HCT116 (cell line): ENCODE measurements around the gene POLR1D. TPM values are rescaled to one million over a fixed set of nuclear protein-coding genes. Genes with fewer than 3 reads are reported as not detected.

Source experiments
- ATAC-seq: fragments of 200-7000 bp; cut with Tn5 transposase; 2 replicates; pipeline ENCODE4 v1.9.1; 2020; ENCODE audit warnings: mild to moderate bottlenecking, moderate library complexity
- BruUV-seq: library from RNA; stranded (reverse); fragments of 400-500 nt; replicated peaks from 2 replicates; lab custom pipeline; 2021; lab: Mats Ljungman, UMichigan
- CTCF ChIA-PET: fragments of 300-600 bp; sonication (Branson Sonifier 250); formaldehyde crosslinking; loops from one replicate; lab custom pipeline; 2021; ENCODE audit warnings: antibody characterized with exemption; lab: Charles Lee
- POLR2A ChIA-PET: fragments of 300-600, 350-600 bp; sonication (Branson Sonifier 250); formaldehyde crosslinking; loops from one replicate; lab custom pipeline; 2021; ENCODE audit warnings: antibody characterized with exemption; lab: Charles Lee
- RAD21 ChIA-PET, 2 experiments: fragments of 300-600 bp; sonication (Branson Sonifier 250); formaldehyde crosslinking; loops; one replicate each; lab custom pipeline; 2023; ENCODE audit warnings: low total read pairs in 2 of 2; ENCODE audit not compliant: uncharacterized antibody in 2 of 2, unreplicated experiment in 2 of 2, low non-redundant PET in 1 of 2; lab: Charles Lee
- DNase-seq: peaks from one replicate; pipeline ENCODE4 v3.0.0-alpha.2; 2010; ENCODE audit warnings: low read depth, low spot score
- H2AFZ ChIP-seq: fragments of 200-600 bp; shearing (Covaris generic), sonication (generic); 2 replicates; pipeline ENCODE4 v1.6.1; 2017; ENCODE audit warnings: low read depth, mixed run types, mixed read lengths, antibody characterized with exemption, low read length; ENCODE audit not compliant: poor library complexity, severe bottlenecking
- H3K27ac ChIP-seq: 2 replicates; pipeline ENCODE4 v1.5.1; 2012; ENCODE audit warnings: low read depth, low read length
- H3K27me3 ChIP-seq: fragments of 200-600 bp; sonication (generic); 2 replicates; pipeline ENCODE4 v1.6.1; 2016; ENCODE audit warnings: mixed run types, low read length, mixed read lengths; ENCODE audit not compliant: insufficient read depth
- H3K36me3 ChIP-seq, 2 experiments: fragments of 200-500 bp in 1 of 2; fragments of 200-600 bp in 1 of 2; sonication (Bioruptor generic) in 1 of 2; sonication (generic) in 1 of 2; 2 replicates each; pipeline versions ENCODE4 v1.5.1 to v1.6.1; 2014 to 2016; ENCODE audit warnings: low read length in 2 of 2, inconsistent platforms in 1 of 2, mixed read lengths in 1 of 2, mixed run types in 1 of 2; ENCODE audit not compliant: insufficient read depth in 2 of 2, control insufficient read depth in 1 of 2
- H3K4me1 ChIP-seq, 2 experiments: fragments of 200-600 bp in 1 of 2; sonication (generic) in 1 of 2; 2 replicates each; pipeline versions ENCODE4 v1.5.1 to v1.6.1; 2012 to 2017; ENCODE audit warnings: low read length in 2 of 2, inconsistent platforms in 1 of 2, mild to moderate bottlenecking in 1 of 2, mixed read lengths in 1 of 2, mixed run types in 1 of 2, moderate library complexity in 1 of 2; ENCODE audit not compliant: insufficient read depth in 2 of 2, control insufficient read depth in 1 of 2
- H3K4me2 ChIP-seq: fragments of 200-600 bp; sonication (generic); 2 replicates; pipeline ENCODE4 v1.6.1; 2017; ENCODE audit warnings: mixed run types, low read length, mixed read lengths
- H3K4me3 ChIP-seq, 2 experiments: fragments of 200-600 bp in 1 of 2; sonication (generic) in 1 of 2; replicated peaks in 1 of 2; 2 replicates each; pipeline ENCODE4 v1.5.1; 2011 to 2016; ENCODE audit warnings: low read length in 2 of 2, control low read depth in 1 of 2, low read depth in 1 of 2, mild to moderate bottlenecking in 1 of 2, mixed read lengths in 1 of 2, mixed run types in 1 of 2
- H3K79me2 ChIP-seq: fragments of 200-600 bp; sonication (generic); 2 replicates; pipeline ENCODE4 v1.6.1; 2017; ENCODE audit warnings: mild to moderate bottlenecking, mixed run types, low read length, moderate library complexity, mixed read lengths; ENCODE audit not compliant: insufficient read depth
- H3K9ac ChIP-seq: fragments of 200-600 bp; sonication (generic); 2 replicates; pipeline ENCODE4 v1.6.1; 2016; ENCODE audit warnings: low read length, mixed read lengths
- H3K9me2 ChIP-seq: fragments of 200-600 bp; sonication (generic), shearing (Covaris generic); 2 replicates; pipeline ENCODE4 v1.6.1; 2017; ENCODE audit warnings: mixed run types, mild to moderate bottlenecking, moderate library complexity; ENCODE audit not compliant: insufficient read depth
- H3K9me3 ChIP-seq, 2 experiments: fragments of 200-500 bp in 1 of 2; fragments of 200-600 bp in 1 of 2; sonication (Bioruptor generic) in 1 of 2; sonication (generic) in 1 of 2; 2 replicates each; pipeline ENCODE4 v1.6.1; 2014 to 2017; ENCODE audit warnings: low read length in 2 of 2, mixed read lengths in 2 of 2, inconsistent platforms in 1 of 2, low read depth in 1 of 2, mild to moderate bottlenecking in 1 of 2, mixed run types in 1 of 2, moderate library complexity in 1 of 2; ENCODE audit not compliant: control insufficient read depth in 1 of 2, insufficient read depth in 1 of 2
- H4K20me1 ChIP-seq: fragments of 200-600 bp; sonication (generic), shearing (Covaris generic); 2 replicates; pipeline ENCODE4 v1.6.1; 2017; ENCODE audit warnings: mixed run types, mild to moderate bottlenecking, moderate library complexity; ENCODE audit not compliant: insufficient read depth
- CTCF ChIP-seq, 3 experiments: fragments of 200-600 bp in 1 of 3; sonication (generic) in 1 of 3; IDR thresholded peaks in 2 of 3; conservative IDR thresholded peaks in 1 of 3; 2 replicates each; pipeline ENCODE4 v1.5.1; 2012 to 2017; ENCODE audit warnings: low read depth in 2 of 3, low read length in 2 of 3, antibody characterized with exemption in 1 of 3, borderline replicate concordance in 1 of 3, control low read depth in 1 of 3, mild to moderate bottlenecking in 1 of 3, mixed read lengths in 1 of 3, mixed run types in 1 of 3, moderate library complexity in 1 of 3; ENCODE audit not compliant: insufficient read depth in 1 of 3
- EGR1 ChIP-seq: IDR thresholded peaks from 2 replicates; pipeline ENCODE4 v1.6.1; 2012; ENCODE audit warnings: low read depth
- EZH2 ChIP-seq: fragments of 200-600 bp; sonication (generic); IDR thresholded peaks from 2 replicates; pipeline ENCODE4 v1.6.1; 2017; ENCODE audit warnings: antibody characterized with exemption, mixed run types
- FOSL1 ChIP-seq: IDR thresholded peaks from 2 replicates; pipeline ENCODE4 v1.6.1; 2012; ENCODE audit warnings: low read depth
- JUND ChIP-seq: IDR thresholded peaks from 2 replicates; pipeline ENCODE4 v1.6.1; 2012
- MAX ChIP-seq: IDR thresholded peaks from 2 replicates; pipeline ENCODE4 v1.6.1; 2012
- RAD21 ChIP-seq: IDR thresholded peaks from 2 replicates; pipeline ENCODE4 v1.6.1; 2012; ENCODE audit warnings: low read depth, mild to moderate bottlenecking
- SP1 ChIP-seq: IDR thresholded peaks from 2 replicates; pipeline ENCODE4 v1.6.1; 2012; ENCODE audit warnings: low read depth
- YY1 ChIP-seq: IDR thresholded peaks from 2 replicates; pipeline ENCODE4 v1.6.1; 2011; ENCODE audit warnings: low read length, low read depth, moderate library complexity, mild to moderate bottlenecking; ENCODE audit not compliant: insufficient replicate concordance; ENCODE audit errors: extremely low read depth
- intact Hi-C: fragments of 100-400 bp; cut with micrococcal nuclease; formaldehyde crosslinking; loops from 2 replicates; pipeline ENCODE4 v1.10.0; 2022
- total RNA-seq: library from RNA; stranded (reverse); gene quantifications from one replicate; pipeline ENCODE4 v1.2.1, GENCODE V29; 2021; ENCODE audit not compliant: unreplicated experiment

Gene POLR1D
- total RNA-seq, 1 experiment from 2014 or later: 184 TPM

- Histone ChIP-seq H3K79me2 (peaks cover 91% of the 10 kb centered on the region), H3K4me2 (no peak overlapping the region), H3K27me3 (no peaks in the 10 kb centered on the region), H4K20me1 (no peaks in the 10 kb centered on the region), H3K36me3 (peaks cover 0 to 8% of the 10 kb centered on the region in 2 experiments; a peak in 1 of 4 replicates), H3K9me2 (no peaks in the 10 kb centered on the region), H3K4me3 (no peak overlapping the region), H3K9ac (no peak overlapping the region), H3K27ac (no peak overlapping the region), H2AFZ (no peak overlapping the region), H3K4me1 (peaks cover 0 to under 1% of the 10 kb centered on the region in 2 experiments; a peak in 2 of 4 replicates), H3K9me3 (0 out of 4 replicates have a peak, but pooled peaks cover 0 to 9% of the 10 kb centered on the region in 2 experiments)
- ATAC-seq: no peak
- CTCF ChIA-PET: no interaction called here
- intact Hi-C loops: no loop called here
- POLR2A ChIA-PET: no interaction called here
- TF ChIP-seq SP1 (no peak), EZH2 (no peak), RAD21 (no peak), MAX (no peak), EGR1 (no peak), FOSL1 (no peak), CTCF (IDR thresholded peaks at IDR 0.05 in 2 of 3, conservative IDR thresholded peaks at IDR 0.05 in 1 of 3; ENCODE audit: borderline replicate concordance in 1 of 3, insufficient read depth in 1 of 3, low read depth in 2 of 3, low read length in 2 of 3) (no peak), YY1 (no peak), JUND (no peak)
- BruUV-seq: no TSS peak
- RAD21 ChIA-PET: no interaction called here
- no peak for DNase-seq
Measured at GRCh38 chr13:27613628-27614027, 8.1 kb upstream of the POLR1D start.
